Measurements from ENCODE around the gene EPHB4.

GRCh38 chr7:100789055-100789454 is 38.3 kb downstream of the EPHB4 start:
- TF ChIP-seq CTCF (IDR thresholded peaks at IDR 0.05): no peak
- TF ChIP-seq PREB (CRISPR knock-in tag; IDR thresholded peaks at IDR 0.05; ENCODE audit: borderline replicate concordance): no peak
- no peak for TF ChIP-seq NR1H2 (CRISPR knock-in tag; IDR thresholded peaks at IDR 0.05)
- no peak for TF ChIP-seq E2F5 (CRISPR knock-in tag; IDR thresholded peaks at IDR 0.05)
- TF ChIP-seq E2F4 (CRISPR knock-in tag; IDR thresholded peaks at IDR 0.05; ENCODE audit: borderline replicate concordance, low read depth): no peak
- no peak for TF ChIP-seq RELA (CRISPR knock-in tag; IDR thresholded peaks at IDR 0.05; ENCODE audit: borderline replicate concordance)
- no peak for TF ChIP-seq MAX (CRISPR knock-in tag; IDR thresholded peaks at IDR 0.05)
- no peak for TF ChIP-seq GABPB1 (CRISPR knock-in tag; IDR thresholded peaks at IDR 0.05)
- TF ChIP-seq ZNF671 (CRISPR knock-in tag; IDR thresholded peaks at IDR 0.05): no peak
- no peak for TF ChIP-seq JUN (CRISPR knock-in tag; IDR thresholded peaks at IDR 0.05)
- TF ChIP-seq USF2 (CRISPR knock-in tag; IDR thresholded peaks at IDR 0.05): no peak
- TF ChIP-seq CREM (CRISPR knock-in tag; IDR thresholded peaks at IDR 0.05): no peak
- TF ChIP-seq CBFB (CRISPR knock-in tag; IDR thresholded peaks at IDR 0.05; ENCODE audit: low read depth): no peak
